Hepatocyte (in vitro differentiated cells): ENCODE data around the gene SLC9A3. TPM values are rescaled to one million over a fixed set of nuclear protein-coding genes. Genes with fewer than 3 reads are reported as not detected.

Source experiments
- DNase-seq: peaks from one replicate; pipeline ENCODE4 v3.0.0-alpha.2; 2016; ENCODE audit warnings: low spot score
- H2AFZ ChIP-seq: fragments of 200-600 bp; sonication (generic); 2 replicates; pipeline ENCODE4 v1.6.0; 2016; ENCODE audit warnings: antibody characterized with exemption, mild to moderate bottlenecking
- H3K27ac ChIP-seq: fragments of 200-600 bp; sonication (generic); 2 replicates; pipeline ENCODE4 v1.5.1; 2016; ENCODE audit warnings: mild to moderate bottlenecking
- H3K27me3 ChIP-seq: fragments of 200-600 bp; sonication (generic); 2 replicates; pipeline ENCODE4 v1.6.1; 2016
- H3K36me3 ChIP-seq: fragments of 200-600 bp; sonication (generic); replicated peaks from 2 replicates; pipeline ENCODE4 v1.5.1; 2016; ENCODE audit warnings: low read depth; ENCODE audit not compliant: insufficient read depth
- H3K4me1 ChIP-seq: fragments of 200-600 bp; sonication (generic); 2 replicates; pipeline ENCODE4 v1.5.1; 2016; ENCODE audit warnings: mild to moderate bottlenecking, moderate library complexity; ENCODE audit not compliant: insufficient read depth
- H3K4me2 ChIP-seq: fragments of 200-600 bp; sonication (generic); 2 replicates; pipeline ENCODE4 v1.6.0; 2016
- H3K4me3 ChIP-seq: fragments of 200-600 bp; sonication (generic); 2 replicates; pipeline ENCODE4 v1.5.1; 2016; ENCODE audit warnings: mild to moderate bottlenecking
- H3K79me2 ChIP-seq: fragments of 200-600 bp; sonication (generic); 2 replicates; pipeline ENCODE4 v1.6.0; 2017; ENCODE audit warnings: mild to moderate bottlenecking
- H3K9me2 ChIP-seq: fragments of 200-600 bp; sonication (generic); replicated peaks from 2 replicates; pipeline ENCODE4 v1.6.0; 2017; ENCODE audit warnings: mild to moderate bottlenecking; ENCODE audit not compliant: insufficient read depth
- H3K9me3 ChIP-seq: fragments of 200-600 bp; sonication (generic); 2 replicates; pipeline ENCODE4 v1.5.1; 2016; ENCODE audit warnings: low read depth, mild to moderate bottlenecking
- H4K20me1 ChIP-seq: fragments of 200-600 bp; sonication (generic); 2 replicates; pipeline ENCODE4 v1.6.0; 2016; ENCODE audit warnings: mild to moderate bottlenecking; ENCODE audit not compliant: insufficient read depth, poor library complexity, severe bottlenecking
- CTCF ChIP-seq: fragments of 200-600 bp; sonication (generic); IDR thresholded peaks from 2 replicates; pipeline ENCODE4 v1.5.1; 2016; ENCODE audit warnings: antibody characterized with exemption, mild to moderate bottlenecking; ENCODE audit not compliant: poor library complexity
- EZH2 ChIP-seq: fragments of 200-600 bp; sonication (generic); IDR thresholded peaks from 2 replicates; pipeline ENCODE4 v1.6.1; 2016; ENCODE audit warnings: antibody characterized with exemption, mild to moderate bottlenecking, borderline replicate concordance
- EZH2phosphoT487 ChIP-seq: fragments of 200-600 bp; sonication (generic); IDR thresholded peaks from one replicate; pipeline ENCODE4 v1.6.1; 2018; ENCODE audit warnings: antibody characterized with exemption, mild to moderate bottlenecking, low read depth, moderate library complexity; ENCODE audit not compliant: unreplicated experiment, severe bottlenecking
- WGBS: methylation state at CpG from one replicate; pipeline ENCODE4 v1.1.6; 2016; ENCODE audit warnings: low lambda C conversion rate; ENCODE audit errors: missing lambda C conversion rate; 5-methylcytosine and 5-hydroxymethylcytosine counted together
- polyA plus RNA-seq: library from polyadenylated mRNA; unstranded; fragments of >200 nt; fragmentation: Nextera tagmentation; extraction: Ambion mirVana; gene quantifications from 2 replicates; pipeline ENCODE4 v1.2.1, GENCODE V29; 2016
- total RNA-seq: library from RNA; depleted of rRNA; stranded (reverse); fragments of >200 nt; gene quantifications from 2 replicates; pipeline ENCODE4 v1.2.3, GENCODE V29; 2014

SLC9A3 gene
- total and polyA plus RNA-seq, 2 experiments from 2014 or later = 4.8 to 7.4 TPM

DNA sequence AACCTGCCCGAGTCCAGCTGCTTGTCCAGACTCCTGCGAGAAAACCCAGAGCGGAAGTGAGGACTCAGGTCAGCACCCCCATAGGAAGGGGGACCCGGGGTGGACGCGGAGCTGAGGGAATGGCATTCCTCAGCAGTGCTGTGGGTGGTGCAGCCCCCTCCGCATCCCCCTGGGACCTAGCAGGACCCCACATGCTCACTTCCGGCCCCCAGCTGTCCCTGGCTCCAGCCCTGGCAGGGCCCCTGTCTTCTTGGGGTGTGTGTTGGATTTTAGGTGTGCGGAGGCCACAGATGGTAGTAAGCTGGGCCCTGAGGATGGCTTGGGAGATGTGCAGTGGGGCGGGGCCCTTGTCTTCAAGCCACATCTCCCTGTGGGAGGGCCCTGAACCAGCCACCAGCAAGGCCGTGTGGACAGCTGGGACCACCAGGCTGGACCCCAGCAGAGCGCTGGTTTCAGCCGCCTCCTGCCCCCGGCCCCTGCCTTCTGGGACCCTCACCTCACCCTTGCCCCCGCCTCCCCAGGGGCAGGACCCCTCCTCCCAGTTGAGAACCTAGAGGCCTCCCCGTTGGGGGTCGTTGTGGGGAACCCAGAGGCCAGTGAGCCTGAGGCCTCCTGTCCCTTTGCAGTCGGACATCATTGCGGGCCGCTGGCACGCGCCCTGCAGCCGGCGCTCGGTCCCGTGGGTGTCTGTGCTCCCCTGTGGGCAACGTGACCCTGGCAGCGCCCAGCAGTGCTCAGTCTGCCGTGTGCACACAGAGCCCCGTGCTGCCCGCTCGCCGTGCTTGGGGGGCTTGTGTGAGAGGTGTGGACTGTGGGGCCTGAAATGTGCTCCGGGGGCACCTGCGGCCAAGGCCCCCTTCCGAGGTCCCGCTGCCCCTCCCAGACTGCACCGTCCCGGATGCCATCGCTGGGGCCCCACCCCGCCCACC, 10.8 kb upstream of the SLC9A3 start:
- no peak overlapping the region for H3K4me2 ChIP-seq
- no peaks in the 10 kb centered on the region for H4K20me1 ChIP-seq
- H3K9me3 ChIP-seq = no peaks in the 10 kb centered on the region
- H3K27ac ChIP-seq = no peak overlapping the region
- TF ChIP-seq CTCF = no peak
- TF ChIP-seq EZH2 = no peak
- no peak for TF ChIP-seq EZH2phosphoT487
- no peaks in the 10 kb centered on the region for H3K9me2 ChIP-seq
- no peaks in the 10 kb centered on the region for H3K79me2 ChIP-seq
- peaks cover 17% of the 10 kb centered on the region for H3K27me3 ChIP-seq
- no peak overlapping the region for H3K4me3 ChIP-seq
- H3K4me1 ChIP-seq = peaks cover 12% of the 10 kb centered on the region
- no peak for DNase-seq
- no peak overlapping the region for H2AFZ ChIP-seq
- H3K36me3 ChIP-seq = no peaks in the 10 kb centered on the region
- WGBS = 94% methylated on average over 27 of the region's 41 CpGs

GRCh38 chr5:533955-534742, 9.9 kb upstream of the SLC9A3 start:
- H3K9me2 ChIP-seq = no peaks in the 10 kb centered on the region
- 92% methylated on average over 35 of the region's 36 CpGs for WGBS
- H3K27me3 ChIP-seq = peaks cover 20% of the 10 kb centered on the region
- H4K20me1 ChIP-seq = no peaks in the 10 kb centered on the region
- H3K79me2 ChIP-seq = no peaks in the 10 kb centered on the region
- no peaks in the 10 kb centered on the region for H3K36me3 ChIP-seq
- H3K4me1 ChIP-seq = peaks cover 12% of the 10 kb centered on the region
- H3K27ac ChIP-seq = no peak overlapping the region
- no peak overlapping the region for H3K4me3 ChIP-seq
- no peak overlapping the region for H3K4me2 ChIP-seq
- DNase-seq = no peak
- TF ChIP-seq EZH2 = no peak
- H2AFZ ChIP-seq = no peak overlapping the region
- no peaks in the 10 kb centered on the region for H3K9me3 ChIP-seq

- no peaks in the 10 kb centered on the region for H3K79me2 ChIP-seq
- peaks cover 24% of the 10 kb centered on the region for H3K27me3 ChIP-seq
- H3K36me3 ChIP-seq = no peaks in the 10 kb centered on the region
- H3K4me3 ChIP-seq = no peak overlapping the region
- peak overlapping the region; percentile 14 for H3K27ac ChIP-seq
- TF ChIP-seq EZH2phosphoT487 = no peak
- TF ChIP-seq EZH2 = no peak
- TF ChIP-seq CTCF = no peak
- 77% methylated on average over 24 of the region's 24 CpGs for WGBS
- no peak overlapping the region for H2AFZ ChIP-seq
- no peak for DNase-seq
- H3K9me3 ChIP-seq = no peaks in the 10 kb centered on the region
- no peak overlapping the region for H3K4me2 ChIP-seq
- H3K4me1 ChIP-seq = peaks cover 12% of the 10 kb centered on the region
- H3K9me2 ChIP-seq = no peaks in the 10 kb centered on the region
- no peaks in the 10 kb centered on the region for H4K20me1 ChIP-seq
Observed at GRCh38 chr5:533243-533954, 9.2 kb upstream of the SLC9A3 start.
